Measurements from ENCODE around the gene IPO5. TPM values are rescaled to one million over a fixed set of nuclear protein-coding genes. Genes with fewer than 3 reads are reported as not detected.
"Not testable (repeated sequence)": the region's sequence is repeated elsewhere in the genome, so short reads cannot be mapped to it uniquely, and the experiment has no call there.

Gene IPO5
- total and polyA plus RNA-seq, 12 donors = 20.1 to 87.2 (median 74.0) TPM

GRCh38 chr13:97946951-97947588 is 6.4 kb upstream of the IPO5 start:
- intact Hi-C loops (cut with DNase I) = no loop called here
- no peak for DNase-seq
- Histone ChIP-seq H3K27me3 (no peaks in the 10 kb centered on the region), H3K9me3 (replicated peaks in 1 of 3) (no peaks in the 10 kb centered on the region), H3K4me1 (replicated peaks in 1 of 2) (no peaks in the 10 kb centered on the region), H3K4me3 (no peak overlapping the region), H3K27ac (no peak overlapping the region), H3K36me3 (replicated peaks in 1 of 2) (no peaks in the 10 kb centered on the region)
- TF ChIP-seq POLR2A (IDR thresholded peaks at IDR 0.05) = no peak
- WGBS, 4 donors = 74 to 87% (median 84%) methylated on average over 3 of the region's 3 CpGs

GRCh38 chr13:97948041-97948440 is 5.4 kb upstream of the IPO5 start:
- 84 to 100% (median 92%) methylated on average over 3 of the region's 3 CpGs for WGBS, 4 donors
- no peak overlapping the region for H3K27ac ChIP-seq

GRCh38 chr13:97949316-97949715 is 4.2 kb upstream of the IPO5 start:
- H3K27ac ChIP-seq; H3K4me3 ChIP-seq; H3K4me1 ChIP-seq (replicated peaks in 1 of 2); H3K27me3 ChIP-seq; DNase-seq; H3K36me3 ChIP-seq (replicated peaks in 1 of 2); intact Hi-C loops (cut with DNase I); H3K9me3 ChIP-seq (replicated peaks in 1 of 3): not testable (repeated sequence)
- 89 to 97% (median 93%) methylated on average over 5 of the region's 5 CpGs for WGBS, 4 donors

More at GRCh38 chr13:97948041-97948440, 5.4 kb upstream of the IPO5 start:
- Histone ChIP-seq H3K4me1 (replicated peaks in 1 of 2) (no peaks in the 10 kb centered on the region), H3K4me3 (no peak overlapping the region), H3K9me3 (replicated peaks in 1 of 3) (no peaks in the 10 kb centered on the region), H3K36me3 (replicated peaks in 1 of 2) (no peaks in the 10 kb centered on the region), H3K27me3 (no peaks in the 10 kb centered on the region)
- intact Hi-C loops (cut with DNase I) = no loop called here
- DNase-seq = no peak
- TF ChIP-seq CTCF (IDR thresholded peaks at IDR 0.05) = no peak
- TF ChIP-seq POLR2A (IDR thresholded peaks at IDR 0.05) = no peak

DNA sequence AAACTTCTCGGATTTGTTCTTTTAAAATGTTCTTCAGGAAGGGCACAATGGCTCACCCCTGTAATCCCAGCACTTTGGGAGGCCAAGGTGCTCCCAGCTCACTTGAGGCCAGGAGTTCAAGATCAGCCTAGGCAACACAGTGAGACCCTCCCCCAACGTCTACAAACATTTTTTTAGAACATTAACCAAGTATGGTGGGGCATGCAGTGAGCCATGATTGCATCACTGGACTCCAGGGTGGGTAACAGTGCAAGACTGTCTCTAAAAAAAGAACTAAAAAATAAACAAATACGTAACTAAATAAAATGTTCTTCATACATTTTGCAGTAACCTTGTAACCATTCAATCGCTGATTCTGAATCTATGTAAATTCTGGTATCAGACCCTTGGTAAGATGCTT is 2.1 kb upstream of the IPO5 start:
- intact Hi-C loops (cut with DNase I) = no loop called here
- Histone ChIP-seq H3K27ac (no peak overlapping the region), H3K9me3 (replicated peaks in 1 of 3) (no peaks in the 10 kb centered on the region), H3K4me1 (replicated peaks in 1 of 2) (no peaks in the 10 kb centered on the region), H3K4me3 (no peak overlapping the region), H3K36me3 (replicated peaks in 1 of 2) (no peaks in the 10 kb centered on the region), H3K27me3 (no peaks in the 10 kb centered on the region)
- no peak for DNase-seq
- TF ChIP-seq CTCF (IDR thresholded peaks at IDR 0.05) (no peak), POLR2A (IDR thresholded peaks at IDR 0.05) (no peak)
- 73 to 90% (median 81%) methylated on average over 4 of the region's 4 CpGs for WGBS, 4 donors

DNA sequence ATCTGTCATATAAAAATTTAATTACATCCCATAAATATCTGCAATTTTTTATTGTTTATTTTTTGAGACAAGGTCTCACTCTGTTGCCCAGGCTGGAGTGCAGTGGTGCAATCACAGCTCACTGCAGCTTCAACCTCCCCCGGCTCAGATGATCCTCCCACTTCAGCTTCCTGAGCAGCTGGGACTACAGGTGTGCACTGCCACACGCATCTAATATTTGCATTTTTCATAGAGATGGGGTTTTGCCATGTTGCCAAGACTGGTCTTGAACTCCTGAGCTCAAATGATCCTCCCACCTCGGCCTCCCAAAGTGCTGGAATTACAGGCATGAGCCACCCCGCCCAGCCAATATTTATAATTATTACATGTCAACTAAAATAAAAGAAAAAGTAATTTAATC is 644 bp upstream of the IPO5 start:
- H3K27ac ChIP-seq; H3K4me3 ChIP-seq; intact Hi-C loops (cut with DNase I); H3K4me1 ChIP-seq (replicated peaks in 1 of 2); H3K27me3 ChIP-seq; H3K36me3 ChIP-seq (replicated peaks in 1 of 2); H3K9me3 ChIP-seq (replicated peaks in 1 of 3); DNase-seq: not testable (repeated sequence)
- WGBS, 4 donors = 77 to 92% (median 87%) methylated on average over 4 of the region's 4 CpGs

GRCh38 chr13:97961340-97961739 is 7.9 kb downstream of the IPO5 start:
- H3K27me3 ChIP-seq = no peaks in the 10 kb centered on the region
- WGBS, 4 donors = 88 to 92% (median 88%) methylated on average over 6 of the region's 6 CpGs
- intact Hi-C loops (cut with DNase I) = no loop called here

More at GRCh38 chr13:97961340-97961739, 7.9 kb downstream of the IPO5 start:
- Histone ChIP-seq H3K36me3 (replicated peaks in 1 of 2) (no peaks in the 10 kb centered on the region), H3K4me1 (replicated peaks in 1 of 2) (no peaks in the 10 kb centered on the region), H3K27ac (no peak overlapping the region), H3K9me3 (replicated peaks in 1 of 3) (no peaks in the 10 kb centered on the region), H3K4me3 (no peak overlapping the region)
- no peak for TF ChIP-seq CTCF (IDR thresholded peaks at IDR 0.05)
- TF ChIP-seq POLR2A (IDR thresholded peaks at IDR 0.05) = no peak
- no peak for DNase-seq

Data from adrenal gland (tissue), 12 donors.